ENCODE data around the gene SPATS2L. TPM values are rescaled to one million over a fixed set of nuclear protein-coding genes. Genes with fewer than 3 reads are reported as not detected.

Gene SPATS2L
- total and polyA plus RNA-seq, 2 experiments from 2014 or later: 118 to 154 TPM

GRCh38 chr2:200274116-200275075, 32.1 kb upstream of the SPATS2L start:
- H3F3A ChIP-seq (replicated peaks; ENCODE audit: low read depth): no peaks in the 10 kb centered on the region
- ATAC-seq (no peak), DNase-seq (ENCODE audit: low spot score) (peak; percentile 39)
- H3K27ac Mint-ChIP-seq: no peak overlapping the region
- no peak overlapping the region for H3K4me3 ChIP-seq
- H3K9me3 Mint-ChIP-seq: no peaks in the 10 kb centered on the region; the same call in 2 of the 3 replicates
- peaks cover 22% of the 10 kb centered on the region for H3K4me1 Mint-ChIP-seq
- peaks cover 21% of the 10 kb centered on the region for H3K4me1 ChIP-seq (ENCODE audit: insufficient read depth)
- H3K4me3 Mint-ChIP-seq: no peak overlapping the region
- no peaks in the 10 kb centered on the region for H3K36me3 Mint-ChIP-seq (ENCODE audit: low read depth)
- H3K27ac ChIP-seq (ENCODE audit: low read depth): no peak overlapping the region
- no peaks in the 10 kb centered on the region for H4K20me1 ChIP-seq (replicated peaks; ENCODE audit: insufficient read depth)
- peaks cover 1% of the 10 kb centered on the region for H3K27me3 Mint-ChIP-seq (ENCODE audit: insufficient read depth, low read depth, poor library complexity)
- H3K79me2 ChIP-seq (replicated peaks; ENCODE audit: insufficient read depth): no peaks in the 10 kb centered on the region
- TF ChIP-seq, protein P1, sequence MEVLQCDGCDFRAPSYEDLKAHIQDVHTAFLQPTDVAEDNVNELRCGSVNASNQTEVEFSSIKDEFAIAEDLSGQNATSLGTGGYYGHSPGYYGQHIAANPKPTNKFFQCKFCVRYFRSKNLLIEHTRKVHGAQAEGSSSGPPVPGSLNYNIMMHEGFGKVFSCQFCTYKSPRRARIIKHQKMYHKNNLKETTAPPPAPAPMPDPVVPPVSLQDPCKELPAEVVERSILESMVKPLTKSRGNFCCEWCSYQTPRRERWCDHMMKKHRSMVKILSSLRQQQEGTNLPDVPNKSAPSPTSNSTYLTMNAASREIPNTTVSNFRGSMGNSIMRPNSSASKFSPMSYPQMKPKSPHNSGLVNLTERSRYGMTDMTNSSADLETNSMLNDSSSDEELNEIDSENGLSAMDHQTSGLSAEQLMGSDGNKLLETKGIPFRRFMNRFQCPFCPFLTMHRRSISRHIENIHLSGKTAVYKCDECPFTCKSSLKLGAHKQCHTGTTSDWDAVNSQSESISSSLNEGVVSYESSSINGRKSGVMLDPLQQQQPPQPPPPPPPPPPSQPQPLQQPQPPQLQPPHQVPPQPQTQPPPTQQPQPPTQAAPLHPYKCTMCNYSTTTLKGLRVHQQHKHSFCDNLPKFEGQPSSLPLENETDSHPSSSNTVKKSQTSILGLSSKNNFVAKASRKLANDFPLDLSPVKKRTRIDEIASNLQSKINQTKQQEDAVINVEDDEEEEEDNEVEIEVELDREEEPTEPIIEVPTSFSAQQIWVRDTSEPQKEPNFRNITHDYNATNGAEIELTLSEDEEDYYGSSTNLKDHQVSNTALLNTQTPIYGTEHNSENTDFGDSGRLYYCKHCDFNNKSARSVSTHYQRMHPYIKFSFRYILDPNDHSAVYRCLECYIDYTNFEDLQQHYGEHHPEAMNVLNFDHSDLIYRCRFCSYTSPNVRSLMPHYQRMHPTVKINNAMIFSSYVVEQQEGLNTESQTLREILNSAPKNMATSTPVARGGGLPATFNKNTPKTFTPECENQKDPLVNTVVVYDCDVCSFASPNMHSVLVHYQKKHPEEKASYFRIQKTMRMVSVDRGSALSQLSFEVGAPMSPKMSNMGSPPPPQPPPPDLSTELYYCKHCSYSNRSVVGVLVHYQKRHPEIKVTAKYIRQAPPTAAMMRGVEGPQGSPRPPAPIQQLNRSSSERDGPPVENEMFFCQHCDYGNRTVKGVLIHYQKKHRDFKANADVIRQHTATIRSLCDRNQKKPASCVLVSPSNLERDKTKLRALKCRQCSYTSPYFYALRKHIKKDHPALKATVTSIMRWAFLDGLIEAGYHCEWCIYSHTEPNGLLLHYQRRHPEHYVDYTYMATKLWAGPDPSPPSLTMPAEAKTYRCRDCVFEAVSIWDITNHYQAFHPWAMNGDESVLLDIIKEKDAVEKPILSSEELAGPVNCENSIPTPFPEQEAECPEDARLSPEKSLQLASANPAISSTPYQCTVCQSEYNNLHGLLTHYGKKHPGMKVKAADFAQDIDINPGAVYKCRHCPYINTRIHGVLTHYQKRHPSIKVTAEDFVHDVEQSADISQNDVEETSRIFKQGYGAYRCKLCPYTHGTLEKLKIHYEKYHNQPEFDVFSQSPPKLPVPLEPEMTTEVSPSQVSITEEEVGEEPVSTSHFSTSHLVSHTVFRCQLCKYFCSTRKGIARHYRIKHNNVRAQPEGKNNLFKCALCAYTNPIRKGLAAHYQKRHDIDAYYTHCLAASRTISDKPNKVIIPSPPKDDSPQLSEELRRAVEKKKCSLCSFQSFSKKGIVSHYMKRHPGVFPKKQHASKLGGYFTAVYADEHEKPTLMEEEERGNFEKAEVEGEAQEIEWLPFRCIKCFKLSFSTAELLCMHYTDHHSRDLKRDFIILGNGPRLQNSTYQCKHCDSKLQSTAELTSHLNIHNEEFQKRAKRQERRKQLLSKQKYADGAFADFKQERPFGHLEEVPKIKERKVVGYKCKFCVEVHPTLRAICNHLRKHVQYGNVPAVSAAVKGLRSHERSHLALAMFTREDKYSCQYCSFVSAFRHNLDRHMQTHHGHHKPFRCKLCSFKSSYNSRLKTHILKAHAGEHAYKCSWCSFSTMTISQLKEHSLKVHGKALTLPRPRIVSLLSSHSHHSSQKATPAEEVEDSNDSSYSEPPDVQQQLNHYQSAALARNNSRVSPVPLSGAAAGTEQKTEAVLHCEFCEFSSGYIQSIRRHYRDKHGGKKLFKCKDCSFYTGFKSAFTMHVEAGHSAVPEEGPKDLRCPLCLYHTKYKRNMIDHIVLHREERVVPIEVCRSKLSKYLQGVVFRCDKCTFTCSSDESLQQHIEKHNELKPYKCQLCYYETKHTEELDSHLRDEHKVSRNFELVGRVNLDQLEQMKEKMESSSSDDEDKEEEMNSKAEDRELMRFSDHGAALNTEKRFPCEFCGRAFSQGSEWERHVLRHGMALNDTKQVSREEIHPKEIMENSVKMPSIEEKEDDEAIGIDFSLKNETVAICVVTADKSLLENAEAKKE (CRISPR knock-in tag; IDR thresholded peaks at IDR 0.05): no peak
- no peak for TF ChIP-seq POLR2AphosphoS5 (IDR thresholded peaks at IDR 0.05; ENCODE audit: low read depth)
- TF ChIP-seq NANOG (IDR thresholded peaks at IDR 0.05; ENCODE audit: borderline replicate concordance): no peak
- TF ChIP-seq EZH2 (IDR thresholded peaks at IDR 0.05; ENCODE audit: low read depth, unreplicated experiment): no peak
- TF ChIP-seq JUNB (IDR thresholded peaks at IDR 0.05; ENCODE audit: unreplicated experiment): no peak
- no peak for TF ChIP-seq STAT1 (IDR thresholded peaks at IDR 0.05; ENCODE audit: unreplicated experiment)
- TF ChIP-seq, protein P2, sequence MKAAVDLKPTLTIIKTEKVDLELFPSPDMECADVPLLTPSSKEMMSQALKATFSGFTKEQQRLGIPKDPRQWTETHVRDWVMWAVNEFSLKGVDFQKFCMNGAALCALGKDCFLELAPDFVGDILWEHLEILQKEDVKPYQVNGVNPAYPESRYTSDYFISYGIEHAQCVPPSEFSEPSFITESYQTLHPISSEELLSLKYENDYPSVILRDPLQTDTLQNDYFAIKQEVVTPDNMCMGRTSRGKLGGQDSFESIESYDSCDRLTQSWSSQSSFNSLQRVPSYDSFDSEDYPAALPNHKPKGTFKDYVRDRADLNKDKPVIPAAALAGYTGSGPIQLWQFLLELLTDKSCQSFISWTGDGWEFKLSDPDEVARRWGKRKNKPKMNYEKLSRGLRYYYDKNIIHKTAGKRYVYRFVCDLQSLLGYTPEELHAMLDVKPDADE (IDR thresholded peaks at IDR 0.05): no peak
- H3K9me2 ChIP-seq (ENCODE audit: insufficient read depth): peaks cover 19% of the 10 kb centered on the region
- no peaks in the 10 kb centered on the region for H3K36me3 ChIP-seq (ENCODE audit: insufficient read depth)
- H2AFZ ChIP-seq: peak overlapping the region; percentile 85
- H3K27me3 ChIP-seq (ENCODE audit: insufficient read depth): no peaks in the 10 kb centered on the region
- no peak overlapping the region; the same call in 1 of the 2 replicates for H3K4me2 ChIP-seq

Data from GM23338 (cell line).